Caco-2 (cell line): ENCODE measurements around the gene ZNF177. TPM values are rescaled to one million over a fixed set of nuclear protein-coding genes. Genes with fewer than 3 reads are reported as not detected.

Experiments used
- BruUV-seq: library from RNA; stranded (reverse); fragments of 400-500 nt; replicated peaks from 2 replicates; lab custom pipeline; 2021; lab: Mats Ljungman, UMichigan
- CTCF ChIA-PET: fragments of 300-600 bp; sonication (Branson Sonifier 250); formaldehyde crosslinking; loops from one replicate; lab custom pipeline; 2022; ENCODE audit warnings: antibody characterized with exemption; lab: Charles Lee
- POLR2A ChIA-PET: fragments of 300-600 bp; sonication (Branson Sonifier 250); formaldehyde crosslinking; loops from one replicate; lab custom pipeline; 2022; ENCODE audit warnings: antibody characterized with exemption; lab: Charles Lee
- DNase-seq, 2 experiments: peaks; one replicate each; pipeline versions ENCODE4 v3.0.0 to v3.0.0-alpha.2; 2020 to 2022
- H3K27me3 ChIP-seq: replicated peaks from 2 replicates; pipeline ENCODE4 v1.6.0; 2011; ENCODE audit warnings: low read length; ENCODE audit not compliant: control insufficient read depth, insufficient read depth
- H3K36me3 ChIP-seq: 2 replicates; pipeline ENCODE4 v1.5.1; 2011; ENCODE audit warnings: low read length; ENCODE audit not compliant: control insufficient read depth, insufficient read depth
- H3K4me1 ChIP-seq: fragments of 250-450 bp; sonication (Bioruptor Pico); 2 replicates; pipeline ENCODE4 v1.5.1; 2020; ENCODE audit warnings: mild to moderate bottlenecking
- H3K4me3 ChIP-seq: 2 replicates; pipeline ENCODE4 v1.5.1; 2011; ENCODE audit warnings: low read depth, mild to moderate bottlenecking, control low read depth, low read length
- H3K9me3 ChIP-seq: fragments of 250-450 bp; sonication (Bioruptor Pico); 2 replicates; pipeline ENCODE4 v1.5.1; 2020; ENCODE audit warnings: mild to moderate bottlenecking, moderate library complexity
- H3K27ac Mint-ChIP-seq: one replicate; pipeline ENCODE4 v1.8.0; 2022; ENCODE audit warnings: mixed read lengths; ENCODE audit not compliant: unreplicated experiment
- H3K27me3 Mint-ChIP-seq: one replicate; pipeline ENCODE4 v1.8.0; 2022; ENCODE audit warnings: mixed read lengths; ENCODE audit not compliant: insufficient read depth, unreplicated experiment
- H3K36me3 Mint-ChIP-seq: one replicate; pipeline ENCODE4 v1.8.0; 2022; ENCODE audit warnings: mild to moderate bottlenecking, mixed read lengths; ENCODE audit not compliant: insufficient read depth, unreplicated experiment
- H3K4me1 Mint-ChIP-seq: one replicate; pipeline ENCODE4 v1.8.0; 2022; ENCODE audit warnings: low read depth, mixed read lengths; ENCODE audit not compliant: unreplicated experiment
- H3K4me3 Mint-ChIP-seq: one replicate; pipeline ENCODE4 v1.8.0; 2022; ENCODE audit warnings: mild to moderate bottlenecking, moderate library complexity, mixed read lengths; ENCODE audit not compliant: unreplicated experiment
- H3K9me3 Mint-ChIP-seq: one replicate; pipeline ENCODE4 v1.8.0; 2022; ENCODE audit warnings: mixed read lengths; ENCODE audit not compliant: unreplicated experiment
- intact Hi-C: fragments of 100-400 bp; cut with micrococcal nuclease; formaldehyde crosslinking; loops from one replicate; pipeline ENCODE4 v1.10.0; 2022; ENCODE audit not compliant: unreplicated experiment
- total RNA-seq: library from RNA; stranded (reverse); gene quantifications from 2 replicates; pipeline ENCODE4 v1.2.3, GENCODE V29; 2022
- TF ChIP-seq, protein P1 (sequence below), 2 experiments: fragments of 200-600 bp in 1 of 2; IDR thresholded peaks; 1 replicate in 1 of 2; 2 replicates in 1 of 2; pipeline versions ENCODE4 v1.5.1 to v1.8.0; 2011 to 2022; ENCODE audit warnings: antibody characterized with exemption in 1 of 2, control low read depth in 1 of 2, inconsistent platforms in 1 of 2, low read depth in 1 of 2, low read length in 1 of 2, mild to moderate bottlenecking in 1 of 2, moderate library complexity in 1 of 2; ENCODE audit not compliant: insufficient read depth in 1 of 2, severe bottlenecking in 1 of 2, unreplicated experiment in 1 of 2

The ZNF177 gene
- total RNA-seq, 1 experiment from 2014 or later, result 0.34 TPM

DNA sequence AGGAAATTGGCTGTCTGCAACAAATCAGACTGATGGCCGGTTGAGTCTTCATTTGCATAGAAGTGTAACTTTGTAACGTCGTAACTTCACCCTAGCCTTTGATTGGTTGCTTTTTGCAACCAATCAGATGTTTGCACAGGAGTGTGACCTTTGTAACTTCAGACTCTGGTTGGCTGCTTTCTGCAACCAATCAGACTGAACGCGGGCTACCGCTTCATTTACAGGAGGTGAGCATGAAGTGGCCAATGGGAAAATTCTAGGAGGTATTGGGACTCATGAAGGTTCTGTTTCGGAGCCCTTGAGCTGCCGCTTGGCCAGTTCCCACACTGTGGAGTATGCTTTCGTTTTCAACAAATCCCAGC, 39.3 kb upstream of the ZNF177 start:
- Mint-ChIP-seq H3K4me3 (peak overlapping the region; percentile 80), H3K27ac (peak overlapping the region; percentile 89), H3K36me3 (peaks cover 25% of the 10 kb centered on the region), H3K4me1 (no peaks in the 10 kb centered on the region), H3K27me3 (no peaks in the 10 kb centered on the region), H3K9me3 (peaks cover 10% of the 10 kb centered on the region)
- ChIA-PET CTCF (no interaction called here), POLR2A (no interaction called here)
- no peaks in the 10 kb centered on the region for H3K36me3 ChIP-seq
- TF ChIP-seq, protein P1, sequence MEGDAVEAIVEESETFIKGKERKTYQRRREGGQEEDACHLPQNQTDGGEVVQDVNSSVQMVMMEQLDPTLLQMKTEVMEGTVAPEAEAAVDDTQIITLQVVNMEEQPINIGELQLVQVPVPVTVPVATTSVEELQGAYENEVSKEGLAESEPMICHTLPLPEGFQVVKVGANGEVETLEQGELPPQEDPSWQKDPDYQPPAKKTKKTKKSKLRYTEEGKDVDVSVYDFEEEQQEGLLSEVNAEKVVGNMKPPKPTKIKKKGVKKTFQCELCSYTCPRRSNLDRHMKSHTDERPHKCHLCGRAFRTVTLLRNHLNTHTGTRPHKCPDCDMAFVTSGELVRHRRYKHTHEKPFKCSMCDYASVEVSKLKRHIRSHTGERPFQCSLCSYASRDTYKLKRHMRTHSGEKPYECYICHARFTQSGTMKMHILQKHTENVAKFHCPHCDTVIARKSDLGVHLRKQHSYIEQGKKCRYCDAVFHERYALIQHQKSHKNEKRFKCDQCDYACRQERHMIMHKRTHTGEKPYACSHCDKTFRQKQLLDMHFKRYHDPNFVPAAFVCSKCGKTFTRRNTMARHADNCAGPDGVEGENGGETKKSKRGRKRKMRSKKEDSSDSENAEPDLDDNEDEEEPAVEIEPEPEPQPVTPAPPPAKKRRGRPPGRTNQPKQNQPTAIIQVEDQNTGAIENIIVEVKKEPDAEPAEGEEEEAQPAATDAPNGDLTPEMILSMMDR (IDR thresholded peaks at IDR 0.05; ENCODE audit: insufficient read depth in 1 of 2, low read depth in 1 of 2, low read length in 1 of 2, severe bottlenecking in 1 of 2, unreplicated experiment in 1 of 2), result no peak
- BruUV-seq, result no TSS peak
- intact Hi-C loops, result loop anchor here (5.0 kb wide), 1 partner anchor 469 kb away; no protein-coding TSS in a partner anchor
- H3K4me1 ChIP-seq, result 0 out of 2 replicates have a peak, but pooled peaks cover 3% of the 10 kb centered on the region
- H3K9me3 ChIP-seq, result peaks cover 19% of the 10 kb centered on the region
- DNase-seq, result peak; percentile 50 to 84
- H3K27me3 ChIP-seq, result no peaks in the 10 kb centered on the region
- H3K4me3 ChIP-seq, result peak overlapping the region; percentile 44

DNA sequence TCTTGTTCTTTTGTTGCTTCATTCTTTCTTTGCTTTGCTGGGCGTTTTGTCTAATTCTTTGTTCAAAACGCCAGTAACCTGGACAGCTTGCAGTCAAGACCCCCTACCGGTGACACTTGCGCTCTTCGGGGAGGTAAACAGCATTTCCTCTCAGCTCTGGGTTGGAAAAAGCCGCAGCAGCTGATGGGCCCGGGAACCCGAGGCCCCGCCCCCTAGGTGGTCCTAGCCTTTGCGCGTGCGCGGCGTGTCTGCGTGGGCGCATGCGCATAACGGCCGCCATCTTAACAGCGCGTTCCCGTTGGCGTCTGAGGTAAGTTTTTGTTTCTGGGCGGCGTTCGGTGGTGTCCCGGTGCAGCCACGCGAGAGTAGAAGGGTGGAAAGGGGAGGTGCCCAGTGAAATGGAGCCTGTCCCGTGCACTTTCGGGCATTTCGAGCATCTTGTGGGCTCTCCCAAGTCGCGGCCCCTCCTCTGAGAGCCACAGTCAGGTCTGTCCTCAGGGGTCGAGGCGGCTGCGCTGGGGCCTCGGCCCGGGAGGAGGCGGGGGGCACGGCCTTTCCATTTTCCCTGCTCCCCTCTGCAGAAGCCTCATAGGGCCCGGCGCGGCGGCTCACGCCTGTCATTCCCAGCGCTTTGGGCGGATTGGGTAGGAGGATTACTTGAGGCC, 38.8 kb upstream of the ZNF177 start, which contains the start of gene ZNF559:
ZNF559 (plus strand) TSS at position 261 of the 665 bp plus-strand sequence. CDS start 14,371 bp downstream, outside the sequence.
- intact Hi-C loops, result loop anchor here (5.0 kb wide), 1 partner anchor 468 kb away; no protein-coding TSS in a partner anchor

DNA sequence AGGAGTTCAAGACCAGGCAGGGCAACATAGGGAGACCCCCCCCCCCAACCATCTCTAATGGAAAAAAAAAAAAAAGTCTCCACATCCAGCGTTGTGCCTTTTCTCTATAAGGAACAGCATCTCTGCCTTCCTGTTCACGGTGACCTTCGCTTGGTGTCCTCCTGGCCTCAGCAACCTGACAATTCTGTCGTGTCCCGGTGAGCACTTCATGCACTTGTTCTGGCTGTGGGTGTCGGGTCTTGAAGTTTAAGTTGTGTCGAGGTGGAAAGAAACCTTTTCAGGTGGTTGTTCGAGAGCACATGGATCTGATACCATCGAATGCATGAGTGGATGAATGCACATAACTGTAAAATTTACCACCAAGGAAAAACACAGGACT, 38.2 kb upstream of the ZNF177 start:
- peak overlapping the region; percentile 89 for H3K27ac Mint-ChIP-seq
- no peaks in the 10 kb centered on the region for H3K4me1 Mint-ChIP-seq
- peak overlapping the region; percentile 80 for H3K4me3 Mint-ChIP-seq
- H3K4me3 ChIP-seq, result peak overlapping the region; percentile 44
- H3K36me3 ChIP-seq, result no peaks in the 10 kb centered on the region
- intact Hi-C loops, result loop anchor here (5.0 kb wide), 1 partner anchor 468 kb away; no protein-coding TSS in a partner anchor
- H3K27me3 ChIP-seq, result no peaks in the 10 kb centered on the region
- CTCF ChIA-PET, result no interaction called here
- TF ChIP-seq, protein P1 (IDR thresholded peaks at IDR 0.05; ENCODE audit: insufficient read depth in 1 of 2, low read depth in 1 of 2, low read length in 1 of 2, severe bottlenecking in 1 of 2, unreplicated experiment in 1 of 2), result no peak
- DNase-seq, result no peak
- peaks cover 19% of the 10 kb centered on the region for H3K9me3 ChIP-seq
- peaks cover 10% of the 10 kb centered on the region for H3K9me3 Mint-ChIP-seq
- POLR2A ChIA-PET, result no interaction called here
- peaks cover 25% of the 10 kb centered on the region for H3K36me3 Mint-ChIP-seq
- TSS peak; percentile 59 for BruUV-seq
- H3K4me1 ChIP-seq, result 0 out of 2 replicates have a peak, but pooled peaks cover 3% of the 10 kb centered on the region
- no peaks in the 10 kb centered on the region for H3K27me3 Mint-ChIP-seq

More for the DNA sequence above, 38.8 kb upstream of the ZNF177 start, which contains the start of gene ZNF559:
- TF ChIP-seq, protein P1 (IDR thresholded peaks at IDR 0.05; ENCODE audit: insufficient read depth in 1 of 2, low read depth in 1 of 2, low read length in 1 of 2, severe bottlenecking in 1 of 2, unreplicated experiment in 1 of 2), result peak in 1 of 2 experiments; percentile 28
- Mint-ChIP-seq H3K4me1 (no peaks in the 10 kb centered on the region), H3K4me3 (peak within 1 kb of the TSS; percentile 80), H3K27ac (peak within 1 kb of the TSS; percentile 89), H3K36me3 (peaks cover 25% of the 10 kb centered on the region), H3K27me3 (no peaks in the 10 kb centered on the region), H3K9me3 (peaks cover 10% of the 10 kb centered on the region)
- POLR2A ChIA-PET, result no interaction called here
- H3K4me3 ChIP-seq, result peak within 1 kb of the TSS; percentile 44
- no peaks in the 10 kb centered on the region for H3K27me3 ChIP-seq
- peak; percentile 88 to 91 for DNase-seq
- 0 out of 2 replicates have a peak, but pooled peaks cover 3% of the 10 kb centered on the region for H3K4me1 ChIP-seq
- CTCF ChIA-PET, result no interaction called here
- H3K36me3 ChIP-seq, result no peaks in the 10 kb centered on the region
- BruUV-seq, result no TSS peak
- H3K9me3 ChIP-seq, result peaks cover 19% of the 10 kb centered on the region
